Stimulated activated CD8-positive, alpha-beta memory T cell treated with anti-CD3 and anti-CD28 coated beads, Interleukin-15, amount 100 ng/mL, for 24 hours (primary cell): ENCODE measurements around the gene YTHDC2.

Experiments used
- DNase-seq: peaks from one replicate; pipeline ENCODE4 v3.0.0-alpha.2; 2020; ENCODE audit warnings: low read depth

The YTHDC2 gene

GRCh38 chr5:113606298-113607134, 93.0 kb downstream of the YTHDC2 start:
- DNase-seq, result no peak

GRCh38 chr5:113607361-113607760, 93.9 kb downstream of the YTHDC2 start:
- DNase-seq, result no peak

- DNase-seq, result no peak
Measured at GRCh38 chr5:113608113-113608596, 94.7 kb downstream of the YTHDC2 start.

DNA sequence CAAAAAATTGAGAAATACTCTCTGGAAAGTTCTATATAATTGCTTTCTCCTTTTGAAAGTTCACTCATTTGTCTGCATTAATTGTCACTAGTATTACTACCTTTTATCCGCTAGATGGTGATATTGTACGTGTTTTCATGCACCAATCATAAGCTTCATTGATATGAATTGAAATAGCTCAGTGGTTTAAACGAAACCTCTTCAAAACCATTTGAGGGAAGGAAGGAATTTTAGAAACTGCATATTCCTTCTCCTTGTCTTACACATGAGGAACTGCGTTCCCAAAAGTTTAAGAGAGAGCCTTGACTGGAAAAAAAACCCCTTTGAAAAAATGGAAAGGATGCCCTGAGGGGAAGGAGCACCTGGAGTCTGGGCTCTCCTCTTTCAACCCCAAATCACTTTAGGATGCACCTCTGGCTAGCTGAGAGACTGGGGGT, 98.6 kb downstream of the YTHDC2 start:
- no peak for DNase-seq

DNA sequence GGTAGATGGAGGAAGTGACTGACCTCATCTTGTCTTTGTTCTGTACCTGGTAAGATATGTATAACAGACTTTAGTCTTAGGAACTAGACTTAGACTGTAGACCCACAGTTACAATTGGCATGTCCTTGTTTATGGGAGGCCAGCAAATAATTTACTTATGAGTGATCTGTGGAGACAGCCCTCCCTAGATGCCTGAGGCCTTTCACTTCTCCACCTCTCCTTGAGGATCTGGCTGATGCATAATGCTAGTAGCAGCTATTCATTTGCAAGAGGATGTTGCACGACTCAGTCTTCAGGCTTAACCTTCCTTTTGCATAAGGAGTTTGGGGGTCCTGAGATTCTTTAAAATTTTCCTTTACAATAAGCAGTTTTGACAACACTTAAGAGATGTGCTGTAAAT, 100.7 kb downstream of the YTHDC2 start:
- DNase-seq, result no peak

DNA sequence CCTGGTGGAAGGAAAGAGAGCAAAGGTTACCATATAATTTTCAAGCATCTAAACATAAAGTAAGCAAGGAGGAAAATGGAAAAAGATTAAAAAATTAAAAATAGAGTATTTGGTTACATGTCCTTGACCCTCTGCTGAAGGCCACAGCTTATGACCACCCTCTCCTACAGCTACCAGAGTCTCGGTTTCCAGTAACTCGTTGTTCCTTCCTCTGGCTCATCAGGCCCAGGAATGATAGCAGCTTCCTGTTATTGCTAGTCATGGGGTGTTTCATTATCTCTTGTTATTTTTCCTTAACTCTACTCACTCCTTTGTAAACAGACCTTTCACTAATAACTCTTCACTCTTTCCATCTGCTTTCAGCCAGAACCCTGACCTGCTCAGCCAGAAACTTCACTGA, 102.2 kb downstream of the YTHDC2 start:
- no peak for DNase-seq

DNA sequence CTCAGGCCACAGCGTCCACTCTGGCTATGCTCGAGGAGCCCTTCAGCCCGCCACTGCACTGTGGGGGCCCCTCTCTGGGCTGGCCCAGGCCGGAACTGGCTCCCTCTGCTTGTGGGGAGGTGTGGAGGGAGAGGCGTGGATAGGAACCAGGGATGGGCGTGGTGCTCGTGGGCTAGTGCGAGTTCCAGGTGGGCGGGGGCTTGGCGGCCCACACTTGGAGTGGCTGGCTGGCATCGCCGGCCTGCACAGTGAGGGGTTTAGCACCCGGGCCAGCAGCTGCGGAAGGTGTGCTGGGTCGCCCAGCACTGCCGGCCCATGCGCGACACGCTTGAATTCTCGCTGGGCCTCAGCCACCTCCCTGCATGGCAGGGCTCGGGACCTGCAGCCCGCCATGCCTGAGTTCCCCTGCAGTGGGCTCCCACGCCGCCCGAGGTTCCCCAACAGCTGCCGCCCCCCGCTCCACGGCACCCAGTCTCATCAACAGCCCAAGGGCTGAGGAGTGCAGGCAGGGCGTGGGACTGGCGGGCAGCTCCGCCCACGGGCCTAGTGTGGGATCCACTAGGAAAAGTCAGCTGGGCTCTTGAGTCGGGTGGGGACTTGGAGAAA, 103.8 kb downstream of the YTHDC2 start:
- no peak for DNase-seq

DNA sequence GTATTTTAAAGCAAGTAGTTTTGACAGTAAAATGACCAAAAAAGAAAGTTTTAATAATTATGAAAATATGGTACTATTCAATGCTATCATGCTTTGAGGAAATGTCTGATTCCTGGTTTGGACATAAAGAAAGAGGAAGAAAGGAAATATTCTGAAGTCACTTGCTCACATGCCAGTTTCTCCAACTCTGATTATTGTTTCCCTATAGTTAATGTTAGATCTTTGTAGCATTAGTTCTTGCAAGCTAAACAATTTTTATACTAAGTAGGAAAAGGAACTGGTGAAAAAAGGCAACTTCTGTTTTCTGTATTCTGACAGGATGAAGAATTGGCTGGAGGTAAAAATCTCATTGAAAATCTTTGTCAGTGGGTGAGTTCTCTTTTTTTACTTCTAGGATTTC, 119.5 kb downstream of the YTHDC2 start:
- DNase-seq, result no peak

GRCh38 chr5:113634957-113635356, 121.5 kb downstream of the YTHDC2 start:
- no peak for DNase-seq

- DNase-seq, result no peak
Measured at GRCh38 chr5:113641715-113642114, 128.2 kb downstream of the YTHDC2 start.
